MM.1S (cell line): ENCODE measurements around the gene PRDM11.

ENCODE experiments used
- CTCF ChIP-seq: fragments of 300-600 bp; sonication (generic); IDR thresholded peaks from 2 replicates; pipeline ENCODE4 v1.5.1; 2016; ENCODE audit warnings: antibody characterized with exemption, low read length, mixed read lengths
- EZH2 ChIP-seq: fragments of 300-600 bp; sonication (generic); optimal IDR thresholded peaks from 2 replicates; pipeline ENCODE3; 2017; ENCODE audit warnings: low read depth, mild to moderate bottlenecking, antibody characterized with exemption, low read length, mixed read lengths

- TF ChIP-seq CTCF (no peak), EZH2 (no peak)
Observed at GRCh38 chr11:45178223-45178622, 31.8 kb downstream of the PRDM11 start.
